GM12874 (cell line): ENCODE results near the gene HTR7.

ENCODE experiments used
- TF ChIP-seq, protein P1 (sequence below): IDR thresholded peaks from 2 replicates; pipeline ENCODE4 v1.5.1; 2011; ENCODE audit warnings: low read depth, mild to moderate bottlenecking, control low read depth, low read length, moderate library complexity; ENCODE audit not compliant: insufficient read depth

The HTR7 gene

DNA sequence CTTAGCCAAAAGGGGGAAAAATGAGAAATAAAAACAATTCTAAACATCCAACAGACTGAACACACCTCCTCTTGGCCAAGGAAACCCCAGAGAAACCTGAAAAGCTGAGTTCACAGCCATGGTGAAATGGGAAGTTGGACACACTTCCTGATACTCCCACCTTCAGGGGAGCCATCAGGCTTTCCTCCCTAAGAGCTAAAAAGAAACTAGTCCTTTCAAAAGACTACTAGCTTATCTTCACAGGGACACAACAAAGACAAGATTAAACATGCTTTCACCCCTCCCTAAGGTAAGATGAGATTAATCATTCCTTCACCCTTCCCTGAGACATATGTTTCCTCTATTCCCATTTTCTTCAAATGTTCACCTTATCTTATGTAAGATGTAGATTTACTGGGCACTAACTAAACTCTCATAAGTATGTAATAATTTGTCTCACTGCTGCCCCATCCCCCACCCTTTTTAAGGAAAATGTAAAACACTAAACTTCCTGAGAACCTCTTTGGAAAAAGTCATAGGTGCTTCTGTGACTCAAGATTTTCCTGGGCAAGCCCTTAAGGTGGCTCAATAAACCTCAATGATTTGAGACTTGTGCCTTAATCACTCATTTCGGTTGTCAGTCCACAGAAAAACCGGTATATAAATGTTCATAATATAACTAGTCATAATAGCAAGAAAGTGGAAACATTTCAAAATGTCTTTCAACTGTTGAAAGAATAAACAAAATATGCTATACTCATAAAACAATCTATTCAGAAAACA is 40.5 kb downstream of the HTR7 start:
- TF ChIP-seq, protein P1, sequence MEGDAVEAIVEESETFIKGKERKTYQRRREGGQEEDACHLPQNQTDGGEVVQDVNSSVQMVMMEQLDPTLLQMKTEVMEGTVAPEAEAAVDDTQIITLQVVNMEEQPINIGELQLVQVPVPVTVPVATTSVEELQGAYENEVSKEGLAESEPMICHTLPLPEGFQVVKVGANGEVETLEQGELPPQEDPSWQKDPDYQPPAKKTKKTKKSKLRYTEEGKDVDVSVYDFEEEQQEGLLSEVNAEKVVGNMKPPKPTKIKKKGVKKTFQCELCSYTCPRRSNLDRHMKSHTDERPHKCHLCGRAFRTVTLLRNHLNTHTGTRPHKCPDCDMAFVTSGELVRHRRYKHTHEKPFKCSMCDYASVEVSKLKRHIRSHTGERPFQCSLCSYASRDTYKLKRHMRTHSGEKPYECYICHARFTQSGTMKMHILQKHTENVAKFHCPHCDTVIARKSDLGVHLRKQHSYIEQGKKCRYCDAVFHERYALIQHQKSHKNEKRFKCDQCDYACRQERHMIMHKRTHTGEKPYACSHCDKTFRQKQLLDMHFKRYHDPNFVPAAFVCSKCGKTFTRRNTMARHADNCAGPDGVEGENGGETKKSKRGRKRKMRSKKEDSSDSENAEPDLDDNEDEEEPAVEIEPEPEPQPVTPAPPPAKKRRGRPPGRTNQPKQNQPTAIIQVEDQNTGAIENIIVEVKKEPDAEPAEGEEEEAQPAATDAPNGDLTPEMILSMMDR = no peak

DNA sequence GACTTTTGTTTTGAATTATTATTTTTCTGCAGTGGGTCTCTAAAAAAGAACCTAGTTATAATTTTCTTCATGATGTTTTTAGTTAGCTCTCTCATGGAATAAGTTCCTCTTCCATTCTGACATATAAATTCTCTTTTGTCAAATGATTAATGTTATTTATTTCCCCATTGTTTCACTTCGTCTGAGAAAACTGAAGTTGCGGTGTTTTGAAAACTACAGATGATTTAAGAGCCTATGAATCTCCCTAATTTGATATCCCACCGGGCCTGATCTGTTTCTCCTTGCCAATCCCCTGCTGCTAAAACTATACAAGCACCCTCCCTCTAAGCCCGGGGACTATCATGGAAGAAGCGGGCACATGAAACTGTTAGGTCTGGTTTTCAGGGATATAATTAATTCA is 41.4 kb downstream of the HTR7 start:
- TF ChIP-seq, protein P1 = no peak

DNA sequence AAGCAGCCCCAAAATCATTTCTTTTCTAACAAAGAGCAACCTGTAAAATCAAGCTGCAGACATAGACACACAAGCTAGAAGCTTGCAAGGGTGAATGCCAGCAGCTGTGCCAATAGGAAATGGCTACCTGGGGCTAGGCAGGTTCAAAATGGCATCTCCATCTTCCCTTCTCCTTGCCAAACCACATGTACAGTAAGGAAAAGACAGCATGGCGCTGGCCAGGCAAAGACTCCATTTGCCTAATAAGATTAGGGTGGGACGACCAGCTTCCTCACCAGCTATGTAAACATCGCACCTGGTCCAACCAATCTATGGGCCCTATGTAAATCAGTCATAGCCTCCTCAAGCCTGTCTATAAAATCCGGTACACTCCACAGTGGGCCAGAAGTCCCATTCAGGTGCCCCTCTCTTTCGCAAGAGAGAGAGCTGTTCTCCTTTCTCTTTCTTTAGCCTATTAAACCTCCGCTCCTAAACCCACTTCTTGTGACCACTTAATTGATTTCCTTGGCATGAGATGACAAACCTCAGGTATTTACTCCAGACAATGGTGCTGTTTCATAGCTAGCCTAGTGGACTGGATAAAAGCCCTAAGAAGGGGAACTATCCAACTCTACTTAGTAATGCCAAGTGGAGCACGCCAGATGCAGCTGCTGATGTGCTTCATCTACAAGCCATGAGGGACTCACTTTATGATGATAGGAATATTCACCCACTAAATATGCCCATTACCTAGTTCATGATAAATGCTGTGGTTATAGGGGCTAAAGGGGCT is 44.1 kb downstream of the HTR7 start:
- TF ChIP-seq, protein P1 = no peak

DNA sequence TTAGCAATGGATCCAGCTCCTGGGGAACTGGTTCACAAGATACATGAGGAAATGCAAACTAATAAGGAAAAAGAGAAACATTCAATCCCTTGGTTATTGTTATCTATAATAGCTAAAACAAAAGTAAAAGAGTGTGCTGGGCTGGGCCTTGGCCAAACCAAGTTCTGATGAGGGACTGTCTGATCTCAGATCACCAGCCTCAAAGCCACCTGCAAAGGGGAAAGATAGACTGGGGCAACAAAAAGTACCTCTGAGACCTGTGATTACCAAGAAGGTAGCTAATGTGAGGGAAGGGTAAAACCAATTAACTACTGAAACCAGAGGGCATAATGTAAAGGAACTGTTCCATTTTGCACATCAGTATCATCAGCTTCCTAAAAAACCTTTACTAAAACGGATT is 51.2 kb downstream of the HTR7 start:
- TF ChIP-seq, protein P1 = no peak

DNA sequence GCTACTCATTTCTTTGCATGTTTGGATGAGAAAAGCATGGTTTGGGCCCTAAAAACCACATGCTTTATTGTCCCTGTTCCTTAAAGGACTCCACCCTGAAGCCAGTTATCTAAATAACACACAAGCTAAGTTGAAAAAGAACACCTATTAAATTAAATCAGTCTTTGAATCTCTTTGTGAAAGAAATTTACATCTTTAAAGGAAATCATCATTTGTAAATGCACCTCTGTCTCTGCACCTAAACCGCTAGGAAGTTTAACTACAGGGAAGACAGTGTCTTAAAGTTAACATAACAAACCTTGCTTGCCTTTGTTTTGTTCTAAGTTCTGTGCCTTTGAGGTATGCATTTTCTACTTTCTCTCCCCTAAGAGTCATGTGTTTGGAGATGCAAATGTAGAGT is 52.6 kb downstream of the HTR7 start:
- TF ChIP-seq, protein P1 = no peak

DNA sequence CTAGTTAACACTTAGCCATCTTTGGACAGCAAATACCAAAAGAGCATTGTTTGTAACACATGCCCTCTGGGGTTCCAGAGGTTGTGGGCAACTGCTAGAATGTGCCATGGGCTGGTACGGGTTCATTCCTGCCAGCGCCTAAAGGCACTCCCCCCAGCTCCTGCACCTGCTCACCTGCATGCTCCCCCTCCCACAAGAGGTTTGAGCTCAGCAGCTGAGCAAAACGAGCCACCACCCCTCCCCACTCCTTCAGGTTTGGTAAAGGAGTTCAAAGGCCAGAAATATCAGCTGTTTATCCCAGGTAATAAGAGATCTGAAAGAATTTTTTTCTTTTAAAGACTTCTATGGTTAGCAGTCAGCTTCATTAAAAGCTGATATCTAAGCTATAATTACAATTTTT is 53.5 kb downstream of the HTR7 start:
- TF ChIP-seq, protein P1 = no peak

DNA sequence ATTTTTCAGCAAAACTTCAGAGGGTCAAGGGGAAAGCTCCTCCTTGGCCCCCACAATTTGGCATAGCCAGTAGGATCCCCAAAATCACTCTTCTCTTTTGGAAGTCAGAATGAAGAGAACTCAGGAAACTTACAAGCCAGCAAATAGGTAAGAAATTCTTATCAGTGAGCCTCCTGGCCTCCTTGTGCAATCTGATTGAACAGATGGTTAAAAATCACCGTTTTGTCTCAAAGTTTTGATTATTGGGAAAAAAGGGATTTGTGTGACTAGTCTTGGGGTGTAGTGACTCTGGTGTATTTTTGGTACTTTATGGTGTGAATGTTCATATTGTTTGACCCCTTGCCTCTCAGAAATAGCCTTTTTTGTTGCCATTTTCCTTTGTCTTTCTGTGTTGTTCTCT is 56.2 kb downstream of the HTR7 start:
- TF ChIP-seq, protein P1 = no peak
